WTC11 (cell line): ENCODE measurements around the gene ALDOB.
A peak's percentile ranks its signal among the peaks of the same experiment; 100 is the strongest.

ENCODE experiments used
- JAZF1 ChIP-seq: fragments of 250-450 bp; sonication (Bioruptor Pico); IDR thresholded peaks from 2 replicates; pipeline ENCODE4 v1.9.0; 2021; ENCODE audit warnings: moderate library complexity, mild to moderate bottlenecking, inconsistent platforms
- TCF7 ChIP-seq: sonication (generic); formaldehyde crosslinking; IDR thresholded peaks from 2 replicates; pipeline ENCODE4 v1.8.0; 2022; ENCODE audit warnings: mild to moderate bottlenecking, low read depth, missing genetic modification reagents, moderate library complexity
- ZNF232 ChIP-seq: sonication (generic); formaldehyde crosslinking; IDR thresholded peaks from 2 replicates; pipeline ENCODE4 v1.8.0; 2022; ENCODE audit warnings: mild to moderate bottlenecking, missing genetic modification reagents
- TF ChIP-seq, protein P1 (sequence below): sonication (generic); formaldehyde crosslinking; IDR thresholded peaks from 2 replicates; pipeline ENCODE4 v1.8.0; 2022; ENCODE audit warnings: mild to moderate bottlenecking, missing genetic modification reagents

- TF ChIP-seq, protein P1, sequence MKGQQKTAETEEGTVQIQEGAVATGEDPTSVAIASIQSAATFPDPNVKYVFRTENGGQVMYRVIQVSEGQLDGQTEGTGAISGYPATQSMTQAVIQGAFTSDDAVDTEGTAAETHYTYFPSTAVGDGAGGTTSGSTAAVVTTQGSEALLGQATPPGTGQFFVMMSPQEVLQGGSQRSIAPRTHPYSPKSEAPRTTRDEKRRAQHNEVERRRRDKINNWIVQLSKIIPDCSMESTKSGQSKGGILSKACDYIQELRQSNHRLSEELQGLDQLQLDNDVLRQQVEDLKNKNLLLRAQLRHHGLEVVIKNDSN = 0 out of 2 replicates have a peak, but pooled peaks have one; percentile 33
- TF ChIP-seq ZNF232 (CRISPR knock-in tag) (no peak), JAZF1 (no peak), TCF7 (CRISPR knock-in tag) (no peak)
These were observed 13.6 kb upstream of the ALDOB start for GRCh38 chr9:101449071-101449721.
